Chondrocyte (in vitro differentiated cells): ENCODE measurements around the gene PHYHIPL. TPM values are rescaled to one million over a fixed set of nuclear protein-coding genes. Genes with fewer than 3 reads are reported as not detected.

Source experiments
- DNase-seq: peaks from one replicate; pipeline ENCODE4 v3.0.0; 2021; ENCODE audit warnings: mixed read lengths, low spot score
- H3K27ac Mint-ChIP-seq: one replicate; pipeline ENCODE4 v1.8.0; 2021; ENCODE audit warnings: mild to moderate bottlenecking, moderate library complexity, mixed read lengths; ENCODE audit not compliant: unreplicated experiment
- H3K27me3 Mint-ChIP-seq: 2 replicates; pipeline ENCODE4 v1.8.0; 2021; ENCODE audit warnings: low read depth, mixed read lengths
- H3K36me3 Mint-ChIP-seq: 2 replicates; pipeline ENCODE4 v1.8.0; 2021; ENCODE audit warnings: low read depth, mixed read lengths
- H3K4me1 Mint-ChIP-seq: 2 replicates; pipeline ENCODE4 v1.8.0; 2021; ENCODE audit warnings: low read depth, mild to moderate bottlenecking, mixed read lengths
- H3K4me3 Mint-ChIP-seq: one replicate; pipeline ENCODE4 v1.8.0; 2021; ENCODE audit warnings: mild to moderate bottlenecking, moderate library complexity, mixed read lengths; ENCODE audit not compliant: unreplicated experiment
- H3K9me3 Mint-ChIP-seq: 2 replicates; pipeline ENCODE4 v1.8.0; 2021; ENCODE audit warnings: low read depth, mixed read lengths
- total RNA-seq: library from RNA; stranded (reverse); gene quantifications from 3 replicates; pipeline ENCODE4 v1.2.1, GENCODE V29; 2021
- TF ChIP-seq, protein P1 (sequence below): fragments of 200-600 bp; sonication (generic); IDR thresholded peaks from 2 replicates; pipeline ENCODE4 v1.5.0; 2021; ENCODE audit warnings: antibody characterized with exemption, mild to moderate bottlenecking, moderate library complexity

The PHYHIPL gene
- total RNA-seq, 1 donor from 2014 or later = 0.20 TPM

- Mint-ChIP-seq H3K27ac (no peak overlapping the region), H3K36me3 (no peaks in the 10 kb centered on the region), H3K4me3 (no peak overlapping the region), H3K4me1 (peaks cover 13% of the 10 kb centered on the region), H3K27me3 (peaks cover 10% of the 10 kb centered on the region), H3K9me3 (no peaks in the 10 kb centered on the region)
- DNase-seq = no peak
- TF ChIP-seq, protein P1, sequence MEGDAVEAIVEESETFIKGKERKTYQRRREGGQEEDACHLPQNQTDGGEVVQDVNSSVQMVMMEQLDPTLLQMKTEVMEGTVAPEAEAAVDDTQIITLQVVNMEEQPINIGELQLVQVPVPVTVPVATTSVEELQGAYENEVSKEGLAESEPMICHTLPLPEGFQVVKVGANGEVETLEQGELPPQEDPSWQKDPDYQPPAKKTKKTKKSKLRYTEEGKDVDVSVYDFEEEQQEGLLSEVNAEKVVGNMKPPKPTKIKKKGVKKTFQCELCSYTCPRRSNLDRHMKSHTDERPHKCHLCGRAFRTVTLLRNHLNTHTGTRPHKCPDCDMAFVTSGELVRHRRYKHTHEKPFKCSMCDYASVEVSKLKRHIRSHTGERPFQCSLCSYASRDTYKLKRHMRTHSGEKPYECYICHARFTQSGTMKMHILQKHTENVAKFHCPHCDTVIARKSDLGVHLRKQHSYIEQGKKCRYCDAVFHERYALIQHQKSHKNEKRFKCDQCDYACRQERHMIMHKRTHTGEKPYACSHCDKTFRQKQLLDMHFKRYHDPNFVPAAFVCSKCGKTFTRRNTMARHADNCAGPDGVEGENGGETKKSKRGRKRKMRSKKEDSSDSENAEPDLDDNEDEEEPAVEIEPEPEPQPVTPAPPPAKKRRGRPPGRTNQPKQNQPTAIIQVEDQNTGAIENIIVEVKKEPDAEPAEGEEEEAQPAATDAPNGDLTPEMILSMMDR = no peak
Observed at GRCh38 chr10:59279476-59279875, 103.0 kb downstream of the PHYHIPL start.

DNA sequence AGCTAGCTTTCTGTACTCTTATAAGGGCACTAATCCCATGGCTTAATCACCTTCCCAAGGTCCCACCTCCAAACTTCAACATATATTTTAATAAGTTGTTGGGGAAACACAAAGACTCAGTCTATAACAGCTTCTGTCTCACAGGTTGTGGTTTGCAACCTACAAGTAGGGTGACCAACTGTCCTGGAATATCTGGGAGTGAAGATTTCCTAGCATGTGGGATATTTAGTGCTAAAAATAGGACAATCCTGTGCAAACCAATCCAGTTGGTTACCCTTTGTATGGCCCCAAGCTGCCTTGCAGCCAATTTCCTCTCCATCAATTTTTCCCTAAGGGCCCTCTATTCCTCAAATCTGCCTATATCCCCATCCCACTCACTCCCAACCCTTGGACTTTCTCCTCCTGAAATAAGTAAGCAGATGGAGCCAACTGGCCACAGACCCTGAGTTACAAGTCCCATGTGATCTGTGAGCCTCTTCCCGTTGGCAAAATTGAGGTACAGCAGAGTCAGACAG is 103.6 kb downstream of the PHYHIPL start:
- TF ChIP-seq, protein P1 = no peak
- peaks cover 14% of the 10 kb centered on the region for H3K4me1 Mint-ChIP-seq
- no peak overlapping the region for H3K4me3 Mint-ChIP-seq
- no peaks in the 10 kb centered on the region for H3K36me3 Mint-ChIP-seq
- no peak for DNase-seq
- peaks cover 10% of the 10 kb centered on the region for H3K27me3 Mint-ChIP-seq
- no peaks in the 10 kb centered on the region for H3K9me3 Mint-ChIP-seq
- H3K27ac Mint-ChIP-seq = no peak overlapping the region

- no peaks in the 10 kb centered on the region for H3K9me3 Mint-ChIP-seq
Observed at GRCh38 chr10:59281861-59282260, 105.4 kb downstream of the PHYHIPL start.

GRCh38 chr10:59283456-59284091 is 107.1 kb downstream of the PHYHIPL start:
- Mint-ChIP-seq H3K9me3 (no peaks in the 10 kb centered on the region), H3K4me3 (no peak overlapping the region), H3K27me3 (peaks cover 6% of the 10 kb centered on the region), H3K36me3 (no peaks in the 10 kb centered on the region), H3K4me1 (peaks cover 14% of the 10 kb centered on the region), H3K27ac (no peak overlapping the region)
- DNase-seq = no peak
- TF ChIP-seq, protein P1 = no peak

More at GRCh38 chr10:59281861-59282260, 105.4 kb downstream of the PHYHIPL start:
- Mint-ChIP-seq H3K27ac (no peak overlapping the region), H3K4me1 (peaks cover 14% of the 10 kb centered on the region), H3K36me3 (no peaks in the 10 kb centered on the region), H3K4me3 (no peak overlapping the region), H3K27me3 (peaks cover 10% of the 10 kb centered on the region)
- no peak for DNase-seq
- TF ChIP-seq, protein P1 = no peak

GRCh38 chr10:59284118-59284975 is 107.9 kb downstream of the PHYHIPL start:
- TF ChIP-seq, protein P1 = no peak
- H3K27me3 Mint-ChIP-seq = peaks cover 6% of the 10 kb centered on the region
- H3K36me3 Mint-ChIP-seq = no peaks in the 10 kb centered on the region
- H3K27ac Mint-ChIP-seq = no peak overlapping the region
- peaks cover 14% of the 10 kb centered on the region for H3K4me1 Mint-ChIP-seq
- no peak for DNase-seq
- H3K4me3 Mint-ChIP-seq = no peak overlapping the region
- no peaks in the 10 kb centered on the region for H3K9me3 Mint-ChIP-seq
